ENCODE measurements around the gene NAT8L. TPM values are rescaled to one million over a fixed set of nuclear protein-coding genes. Genes with fewer than 3 reads are reported as not detected.

The NAT8L gene
- total RNA-seq, 4 donors from 2014 or later: 0.14 to 1.9 (median 0.64) TPM; not detected in 1

- Histone ChIP-seq H3K27ac (no peak overlapping the region), H3K27me3 (peaks cover 69% of the 10 kb centered on the region), H3K36me3 (no peaks in the 10 kb centered on the region), H3K9me3 (no peaks in the 10 kb centered on the region), H3K4me3 (no peak overlapping the region), H3K4me1 (peaks cover 0 to 5% (median 0%) of the 10 kb centered on the region in 4 donors)
- intact Hi-C loops (cut with DNase I; ENCODE audit: low total_unique reads): no loop called here
- in situ Hi-C loops (cut with MboI; ENCODE audit: low pct_ligation_motif_present in 1 of 4, low pct_unique_long_range_greater_than_20kb in 1 of 4, low sequenced_read_pairs in 3 of 4): no loop called here
- WGBS, 2 donors (ENCODE audit: low coverage in 1 of 2): 80 to 89% methylated on average over 1 to 7 of the region's 7 CpGs
- DNase-seq: no peak
- no peak for TF ChIP-seq POLR2AphosphoS5 (IDR thresholded peaks at IDR 0.05)
Measured at GRCh38 chr4:2049381-2049780, 9.7 kb upstream of the NAT8L start.

GRCh38 chr4:2049811-2050210 is 9.3 kb upstream of the NAT8L start:
- intact Hi-C loops (cut with DNase I; ENCODE audit: low total_unique reads) (no loop called here), in situ Hi-C loops (cut with MboI; ENCODE audit: low pct_ligation_motif_present in 1 of 4, low pct_unique_long_range_greater_than_20kb in 1 of 4, low sequenced_read_pairs in 3 of 4) (no loop called here)
- no peak overlapping the region for H3K27ac ChIP-seq
- H3K9me3 ChIP-seq: no peaks in the 10 kb centered on the region
- no peak overlapping the region for H3K4me3 ChIP-seq
- DNase-seq: no peak
- no peaks in the 10 kb centered on the region for H3K36me3 ChIP-seq
- H3K4me1 ChIP-seq: peaks cover 0 to 5% (median 0%) of the 10 kb centered on the region in 4 donors
- TF ChIP-seq POLR2A (IDR thresholded peaks at IDR 0.05): no peak
- TF ChIP-seq CTCF (IDR thresholded peaks at IDR 0.05): no peak
- no peak for TF ChIP-seq EP300 (IDR thresholded peaks at IDR 0.05; ENCODE audit: low read depth)
- TF ChIP-seq POLR2AphosphoS5 (IDR thresholded peaks at IDR 0.05): no peak
- H3K27me3 ChIP-seq: peaks cover 73% of the 10 kb centered on the region
- 70 to 83% methylated on average over 2 to 7 of the region's 7 CpGs for WGBS, 2 donors (ENCODE audit: low coverage in 1 of 2)

- TF ChIP-seq CTCF (IDR thresholded peaks at IDR 0.05) (no peak), POLR2AphosphoS5 (IDR thresholded peaks at IDR 0.05) (no peak), EP300 (IDR thresholded peaks at IDR 0.05; ENCODE audit: low read depth) (no peak), POLR2A (IDR thresholded peaks at IDR 0.05) (no peak)
- no peak overlapping the region for H3K4me3 ChIP-seq
- no peak overlapping the region for H3K27ac ChIP-seq
- intact Hi-C loops (cut with DNase I; ENCODE audit: low total_unique reads): no loop called here
- H3K36me3 ChIP-seq: no peaks in the 10 kb centered on the region
- 72 to 79% methylated on average over 6 to 10 of the region's 10 CpGs for WGBS, 2 donors (ENCODE audit: low coverage in 1 of 2)
- in situ Hi-C loops (cut with MboI; ENCODE audit: low pct_ligation_motif_present in 1 of 4, low pct_unique_long_range_greater_than_20kb in 1 of 4, low sequenced_read_pairs in 3 of 4): no loop called here
- H3K9me3 ChIP-seq: no peaks in the 10 kb centered on the region
- peaks cover 84% of the 10 kb centered on the region for H3K27me3 ChIP-seq
- peaks cover 0 to 5% (median 0%) of the 10 kb centered on the region in 4 donors for H3K4me1 ChIP-seq
- DNase-seq: no peak
Measured at GRCh38 chr4:2051086-2051485, 8.0 kb upstream of the NAT8L start.

- WGBS, 2 donors (ENCODE audit: low coverage in 1 of 2): 59 to 71% methylated on average over 5 to 6 of the region's 6 CpGs
- H3K36me3 ChIP-seq: no peaks in the 10 kb centered on the region
- no peak overlapping the region for H3K27ac ChIP-seq
- H3K9me3 ChIP-seq: no peaks in the 10 kb centered on the region
- H3K4me3 ChIP-seq: no peak overlapping the region
- TF ChIP-seq EP300 (IDR thresholded peaks at IDR 0.05; ENCODE audit: low read depth): no peak
- TF ChIP-seq POLR2A (IDR thresholded peaks at IDR 0.05): no peak
- TF ChIP-seq POLR2AphosphoS5 (IDR thresholded peaks at IDR 0.05): no peak
- TF ChIP-seq CTCF (IDR thresholded peaks at IDR 0.05): no peak
- intact Hi-C loops (cut with DNase I; ENCODE audit: low total_unique reads) (no loop called here), in situ Hi-C loops (cut with MboI; ENCODE audit: low pct_ligation_motif_present in 1 of 4, low pct_unique_long_range_greater_than_20kb in 1 of 4, low sequenced_read_pairs in 3 of 4) (no loop called here)
- DNase-seq: no peak
- H3K4me1 ChIP-seq: peaks cover 0 to 7% (median 3%) of the 10 kb centered on the region in 4 donors
- H3K27me3 ChIP-seq: peaks cover 86% of the 10 kb centered on the region
Measured at GRCh38 chr4:2054217-2054616, 4.9 kb upstream of the NAT8L start.
